HepG2 (cell line): Measurements from ENCODE around the gene TMEM154. TPM values are rescaled to one million over a fixed set of nuclear protein-coding genes. Genes with fewer than 3 reads are reported as not detected.

Source experiments
- ATAC-seq: fragments of 200-7000 bp; cut with Tn5 transposase; 3 replicates; pipeline ENCODE4 v1.9.1; 2020; ENCODE audit warnings: mild to moderate bottlenecking, moderate library complexity
- BruUV-seq: library from RNA; stranded (reverse); fragments of 400-500 nt; replicated peaks from 2 replicates; lab custom pipeline; 2021; lab: Mats Ljungman, UMichigan
- CTCF ChIA-PET: fragments of 300-600 bp; formaldehyde crosslinking; extraction: SDS; loops from one replicate; lab custom pipeline; 2021; ENCODE audit warnings: low total read pairs, inconsistent platforms, low intra/inter-chr PET ratio; lab: Yijun Ruan, JAX
- POLR2A ChIA-PET: fragments of 350-600 bp; sonication (Branson Sonifier 250); formaldehyde crosslinking; loops from one replicate; lab custom pipeline; 2020; ENCODE audit warnings: antibody characterized with exemption, inconsistent platforms; lab: Yijun Ruan, JAX
- DNase-seq: peaks from one replicate; pipeline ENCODE4 v3.0.0-alpha.2; 2015; ENCODE audit warnings: low spot score
- FAIRE-seq: peaks from 3 replicates; lab custom pipeline; 2011; peaks lifted over from hg19 to GRCh38; lab: Jason Lieb, UNC
- H2AFZ ChIP-seq: one replicate; pipeline ENCODE4 v1.6.1; 2011; ENCODE audit warnings: low read length, inconsistent platforms
- H3K27ac ChIP-seq: fragments of 300-600 bp; 3 replicates; pipeline ENCODE4 v1.8.0; 2011; ENCODE audit warnings: mixed run types, mild to moderate bottlenecking, mixed read lengths, low read length, inconsistent platforms; ENCODE audit not compliant: insufficient read depth; ENCODE audit errors: extremely low read length
- H3K27me3 ChIP-seq, 2 experiments: fragments of 200-600 bp in 1 of 2; 2 replicates in 1 of 2; 3 replicates in 1 of 2; pipeline versions ENCODE4 v1.6.0 to v1.8.0; 2011; ENCODE audit warnings: low read length in 2 of 2, mild to moderate bottlenecking in 2 of 2, moderate library complexity in 2 of 2, inconsistent platforms in 1 of 2; ENCODE audit not compliant: insufficient read depth in 2 of 2, control insufficient read depth in 1 of 2
- H3K36me3 ChIP-seq, 2 experiments: fragments of 200-600 bp in 1 of 2; replicated peaks in 1 of 2; 2 replicates in 1 of 2; 3 replicates in 1 of 2; pipeline versions ENCODE4 v1.5.1 to v1.8.0; 2011; ENCODE audit warnings: low read length in 2 of 2, inconsistent platforms in 1 of 2; ENCODE audit not compliant: insufficient read depth in 2 of 2, control insufficient read depth in 1 of 2
- H3K4me1 ChIP-seq: 2 replicates; pipeline ENCODE4 v1.5.1; 2012; ENCODE audit warnings: low read length, inconsistent platforms; ENCODE audit not compliant: insufficient read depth
- H3K4me2 ChIP-seq: 2 replicates; pipeline ENCODE4 v1.6.0; 2011; ENCODE audit warnings: low read depth, low read length, inconsistent platforms
- H3K4me3 ChIP-seq, 3 experiments: fragments of 200-600 bp in 1 of 3; sonication (generic), shearing (Covaris generic) in 1 of 3; replicated peaks in 1 of 3; 2 replicates each; pipeline ENCODE4 v1.5.1; 2011 to 2016; ENCODE audit warnings: low read length in 3 of 3, inconsistent platforms in 2 of 3, low read depth in 2 of 3, mild to moderate bottlenecking in 2 of 3, control low read depth in 1 of 3, mixed read lengths in 1 of 3; ENCODE audit not compliant: insufficient read depth in 1 of 3
- H3K79me2 ChIP-seq: one replicate; pipeline ENCODE4 v1.6.1; 2011; ENCODE audit warnings: low read length, inconsistent platforms; ENCODE audit not compliant: insufficient read depth
- H3K9ac ChIP-seq: 2 replicates; pipeline ENCODE4 v1.6.0; 2011; ENCODE audit warnings: mild to moderate bottlenecking, low read depth, low read length, inconsistent platforms; ENCODE audit not compliant: insufficient read depth
- H3K9me3 ChIP-seq: 2 replicates; pipeline ENCODE4 v1.5.1; 2012; ENCODE audit warnings: mild to moderate bottlenecking, low read length
- H4K20me1 ChIP-seq: 2 replicates; pipeline ENCODE4 v1.6.0; 2011; ENCODE audit warnings: inconsistent platforms, mild to moderate bottlenecking, low read length, moderate library complexity; ENCODE audit not compliant: insufficient read depth
- CEBPB ChIP-seq: IDR thresholded peaks from 2 replicates; pipeline ENCODE4 v1.6.1; 2011; ENCODE audit warnings: low read depth, low read length, improper control_type of control experiment, borderline replicate concordance
- CEBPG ChIP-seq: IDR thresholded peaks from 2 replicates; pipeline ENCODE4 v1.6.1; 2016
- RNF2 ChIP-seq: fragments of 450-650 bp; conservative IDR thresholded peaks from 2 replicates; pipeline ENCODE4 v1.6.1; 2016; ENCODE audit warnings: low read depth
- ZIK1 ChIP-seq: sonication (generic); formaldehyde crosslinking; IDR thresholded peaks from 2 replicates; pipeline ENCODE4 v1.5.0; 2020; ENCODE audit warnings: mild to moderate bottlenecking, low read depth, missing genetic modification reagents, borderline replicate concordance
- ZNF496 ChIP-seq: sonication (generic); formaldehyde crosslinking; IDR thresholded peaks from 2 replicates; pipeline ENCODE4 v1.8.1; 2023; ENCODE audit warnings: mild to moderate bottlenecking, moderate library complexity, missing genetic modification reagents; ENCODE audit not compliant: insufficient replicate concordance
- ZNF558 ChIP-seq: sonication (generic); formaldehyde crosslinking; IDR thresholded peaks from 2 replicates; pipeline ENCODE4 v1.9.0; 2022; ENCODE audit warnings: mild to moderate bottlenecking, missing genetic modification reagents, borderline replicate concordance
- ZNF816 ChIP-seq: sonication (generic); formaldehyde crosslinking; IDR thresholded peaks from 2 replicates; pipeline ENCODE4 v1.8.0; 2022; ENCODE audit warnings: missing genetic modification reagents, mild to moderate bottlenecking, borderline replicate concordance
- ZZZ3 ChIP-seq: sonication (generic); formaldehyde crosslinking; IDR thresholded peaks from 2 replicates; pipeline ENCODE4 v1.4.0; 2020; ENCODE audit warnings: missing genetic modification reagents, mild to moderate bottlenecking, borderline replicate concordance
- WGBS: methylation state at CpG from one replicate; pipeline ENCODE4 v1.1.6; 2017; ENCODE audit warnings: low lambda C conversion rate; 5-methylcytosine and 5-hydroxymethylcytosine counted together
- in situ Hi-C: cut with HindIII; loops from 2 replicates; pipeline ENCODE4 v1.10.0; 2017; ENCODE audit warnings: low pct_unique_long_range_greater_than_20kb; ENCODE audit not compliant: extremely low pct_ligation_motif_present
- intact Hi-C: fragments of 100-400 bp; cut with micrococcal nuclease; formaldehyde crosslinking; loops from one replicate; pipeline ENCODE4 v1.10.0; 2022; ENCODE audit not compliant: unreplicated experiment
- polyA plus RNA-seq, 8 experiments: library from polyadenylated mRNA; depleted of rRNA in 3 of 8; stranded (reverse) in 7 of 8; unstranded in 1 of 8; fragments of >200 nt; fragmentation: Illumina TruSeq in 4 of 8; extraction: Trizol in 4 of 8; gene quantifications; 2 replicates each; pipeline versions ENCODE4 v1.2.1 to v1.2.3, GENCODE V29; 2011 to 2016; ENCODE audit warnings: low read depth in 4 of 8, missing spikeins in 1 of 8, mixed read lengths in 1 of 8; ENCODE audit not compliant: insufficient read depth in 1 of 8
- total RNA-seq, 5 experiments: library from RNA; depleted of rRNA; stranded (reverse); fragments of >200 nt; fragmentation: Illumina TruSeq; extraction: Trizol; gene quantifications; 2 replicates each; pipeline ENCODE4 v1.2.3, GENCODE V29; 2016; ENCODE audit warnings: low read depth in 1 of 5
- TF ChIP-seq, protein P1 (sequence below): sonication (generic); formaldehyde crosslinking; IDR thresholded peaks from 2 replicates; pipeline ENCODE4 v1.8.1; 2023; ENCODE audit warnings: mild to moderate bottlenecking, inconsistent platforms, moderate library complexity, missing genetic modification reagents, borderline replicate concordance
- TF ChIP-seq, protein P2 (sequence below): sonication (generic); formaldehyde crosslinking; IDR thresholded peaks from 2 replicates; pipeline ENCODE4 v1.5.1; 2020; ENCODE audit warnings: missing genetic modification reagents, mild to moderate bottlenecking, borderline replicate concordance

The TMEM154 gene
- total and polyA plus RNA-seq, 2 of the 13 experiments (the other 11 are each of a cell fraction or from before 2014, with no cell fraction given): 0.03 TPM; not detected in 1

DNA sequence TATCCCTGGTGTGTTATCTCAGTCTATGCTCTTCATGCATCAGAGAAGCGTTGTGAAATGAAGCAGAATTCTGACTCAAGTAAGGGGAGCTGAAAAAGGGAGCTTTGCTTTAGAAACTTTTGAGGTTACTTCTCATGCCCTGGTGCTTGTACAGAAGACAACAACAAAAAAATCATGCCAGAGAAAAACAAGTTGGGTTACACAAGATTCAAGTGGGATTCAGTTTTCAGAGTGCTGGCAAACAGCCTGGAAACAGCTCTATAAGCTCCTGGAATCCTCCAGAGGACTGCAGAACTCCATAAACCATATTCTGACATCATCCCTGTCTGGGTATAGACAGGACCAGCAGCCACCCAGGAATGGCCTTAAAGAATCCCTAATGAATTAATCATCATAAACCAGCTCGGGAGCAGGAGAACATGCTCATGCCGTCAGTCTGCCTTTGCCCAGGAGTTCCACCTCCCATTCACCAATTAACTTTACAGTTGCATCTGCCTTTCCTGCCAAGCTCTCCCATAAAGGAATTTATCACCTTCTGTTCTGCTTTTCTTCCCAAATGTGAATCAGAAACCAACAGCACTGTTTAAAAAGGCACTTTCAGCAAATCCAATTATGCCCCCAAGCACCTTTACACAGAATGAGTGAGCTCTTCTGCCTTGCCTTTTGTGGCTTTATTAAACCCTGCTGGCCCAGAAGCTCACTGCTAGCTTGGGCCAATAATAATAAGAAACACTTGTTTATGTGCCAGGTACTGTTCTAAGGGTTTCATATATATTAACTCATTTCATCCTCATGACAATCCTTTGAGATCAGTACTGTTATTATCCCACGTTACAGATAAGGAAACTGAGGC, 89.4 kb downstream of the TMEM154 start:
- no peak overlapping the region for H2AFZ ChIP-seq
- POLR2A ChIA-PET: no interaction called here

DNA sequence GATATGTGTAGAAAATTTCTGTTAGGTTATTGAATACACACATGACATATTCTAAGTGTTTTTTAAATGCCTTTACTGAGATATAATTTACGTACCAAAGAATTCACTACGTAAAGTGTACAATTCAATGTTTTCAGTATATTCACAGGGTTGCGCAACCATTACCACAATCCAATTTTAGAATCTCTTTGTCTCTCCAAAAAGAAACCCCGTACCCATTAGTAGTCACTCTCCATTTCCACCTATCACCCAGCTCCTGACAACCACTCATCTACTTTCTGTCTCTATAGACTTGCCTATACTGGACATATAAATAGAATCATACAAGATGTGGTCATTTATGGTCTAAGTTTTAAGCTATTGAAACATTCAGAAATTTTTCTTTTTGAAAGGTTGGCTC, 90.9 kb downstream of the TMEM154 start:
- H3K9ac ChIP-seq: no peak overlapping the region
- DNase-seq: no peak
- in situ Hi-C loops: no loop called here
- POLR2A ChIA-PET: no interaction called here
- H3K27ac ChIP-seq: no peak overlapping the region
- peaks cover 0 to 15% of the 10 kb centered on the region in 2 experiments; a peak in 4 of 5 replicates for H3K27me3 ChIP-seq
- H2AFZ ChIP-seq: no peak overlapping the region
- TF ChIP-seq ZIK1 (CRISPR knock-in tag) (no peak), CEBPG (CRISPR knock-in tag) (0 out of 2 replicates have a peak, but pooled peaks have one; percentile 11), CEBPB (peak; percentile 88)
- TF ChIP-seq, protein P1, sequence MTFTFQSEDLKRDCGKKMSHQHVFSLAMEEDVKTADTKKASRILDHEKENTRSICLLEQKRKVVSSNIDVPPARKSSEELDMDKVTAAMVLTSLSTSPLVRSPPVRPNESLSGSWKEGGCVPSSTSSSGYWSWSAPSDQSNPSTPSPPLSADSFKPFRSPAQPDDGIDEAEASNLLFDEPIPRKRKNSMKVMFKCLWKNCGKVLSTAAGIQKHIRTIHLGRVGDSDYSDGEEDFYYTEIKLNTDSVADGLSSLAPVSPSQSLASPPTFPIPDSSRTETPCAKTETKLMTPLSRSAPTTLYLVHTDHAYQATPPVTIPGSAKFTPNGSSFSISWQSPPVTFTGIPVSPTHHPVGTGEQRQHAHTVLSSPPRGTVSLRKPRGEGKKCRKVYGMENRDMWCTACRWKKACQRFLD (CRISPR knock-in tag): no peak
- no peaks in the 10 kb centered on the region for H3K79me2 ChIP-seq
- peaks cover 35% of the 10 kb centered on the region for H3K4me1 ChIP-seq
- H4K20me1 ChIP-seq: no peaks in the 10 kb centered on the region
- CTCF ChIA-PET: no interaction called here
- ATAC-seq: no peak
- no peak overlapping the region for H3K4me3 ChIP-seq
- H3K36me3 ChIP-seq: no peaks in the 10 kb centered on the region
- no peak for FAIRE-seq
- H3K9me3 ChIP-seq: no peaks in the 10 kb centered on the region
- H3K4me2 ChIP-seq: no peak overlapping the region
- WGBS: 75% methylated on average over 4 of the region's 4 CpGs
- BruUV-seq: no TSS peak
- intact Hi-C loops: no loop called here

More for the DNA sequence above, 89.4 kb downstream of the TMEM154 start:
- no peak overlapping the region for H3K27ac ChIP-seq
- H3K9ac ChIP-seq: no peak overlapping the region
- FAIRE-seq (no peak), DNase-seq (no peak), ATAC-seq (no peak)
- no peaks in the 10 kb centered on the region for H3K79me2 ChIP-seq
- BruUV-seq: no TSS peak
- H3K4me2 ChIP-seq: peak overlapping the region; percentile 76; the same call in 1 of the 2 replicates
- no peak for TF ChIP-seq ZNF558 (CRISPR knock-in tag)
- no peak for TF ChIP-seq RNF2
- no peak for TF ChIP-seq ZNF816 (CRISPR knock-in tag)
- TF ChIP-seq, protein P2, sequence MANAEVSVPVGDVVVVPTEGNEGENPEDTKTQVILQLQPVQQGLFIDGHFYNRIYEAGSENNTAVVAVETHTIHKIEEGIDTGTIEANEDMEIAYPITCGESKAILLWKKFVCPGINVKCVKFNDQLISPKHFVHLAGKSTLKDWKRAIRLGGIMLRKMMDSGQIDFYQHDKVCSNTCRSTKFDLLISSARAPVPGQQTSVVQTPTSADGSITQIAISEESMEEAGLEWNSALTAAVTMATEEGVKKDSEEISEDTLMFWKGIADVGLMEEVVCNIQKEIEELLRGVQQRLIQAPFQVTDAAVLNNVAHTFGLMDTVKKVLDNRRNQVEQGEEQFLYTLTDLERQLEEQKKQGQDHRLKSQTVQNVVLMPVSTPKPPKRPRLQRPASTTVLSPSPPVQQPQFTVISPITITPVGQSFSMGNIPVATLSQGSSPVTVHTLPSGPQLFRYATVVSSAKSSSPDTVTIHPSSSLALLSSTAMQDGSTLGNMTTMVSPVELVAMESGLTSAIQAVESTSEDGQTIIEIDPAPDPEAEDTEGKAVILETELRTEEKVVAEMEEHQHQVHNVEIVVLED (CRISPR knock-in tag): no peak
- no peak for TF ChIP-seq ZZZ3 (CRISPR knock-in tag)
- TF ChIP-seq ZNF496: no peak
- intact Hi-C loops (no loop called here), in situ Hi-C loops (no loop called here)
- peaks cover 23% of the 10 kb centered on the region for H3K4me1 ChIP-seq
- H3K36me3 ChIP-seq: no peaks in the 10 kb centered on the region
- CTCF ChIA-PET: no interaction called here
- H3K4me3 ChIP-seq: no peak overlapping the region
- WGBS: 16% methylated on average over 4 of the region's 4 CpGs
- H3K9me3 ChIP-seq: no peaks in the 10 kb centered on the region
- H4K20me1 ChIP-seq: no peaks in the 10 kb centered on the region
- peaks cover 0 to 19% of the 10 kb centered on the region in 2 experiments; a peak in 4 of 5 replicates for H3K27me3 ChIP-seq
